PC-9 (cell line): ENCODE data around the gene ATP11A.

Experiments
- EZH2 ChIP-seq: fragments of 200-600 bp; sonication (generic); IDR thresholded peaks from 2 replicates; pipeline ENCODE4 v1.8.0; 2017; ENCODE audit warnings: antibody characterized with exemption, low read depth
- TF ChIP-seq, protein P1 (sequence below): fragments of 200-600 bp; sonication (generic); conservative IDR thresholded peaks from 2 replicates; pipeline ENCODE4 v1.6.1; 2017; ENCODE audit warnings: mixed run types, antibody characterized with exemption, mild to moderate bottlenecking, moderate library complexity

DNA sequence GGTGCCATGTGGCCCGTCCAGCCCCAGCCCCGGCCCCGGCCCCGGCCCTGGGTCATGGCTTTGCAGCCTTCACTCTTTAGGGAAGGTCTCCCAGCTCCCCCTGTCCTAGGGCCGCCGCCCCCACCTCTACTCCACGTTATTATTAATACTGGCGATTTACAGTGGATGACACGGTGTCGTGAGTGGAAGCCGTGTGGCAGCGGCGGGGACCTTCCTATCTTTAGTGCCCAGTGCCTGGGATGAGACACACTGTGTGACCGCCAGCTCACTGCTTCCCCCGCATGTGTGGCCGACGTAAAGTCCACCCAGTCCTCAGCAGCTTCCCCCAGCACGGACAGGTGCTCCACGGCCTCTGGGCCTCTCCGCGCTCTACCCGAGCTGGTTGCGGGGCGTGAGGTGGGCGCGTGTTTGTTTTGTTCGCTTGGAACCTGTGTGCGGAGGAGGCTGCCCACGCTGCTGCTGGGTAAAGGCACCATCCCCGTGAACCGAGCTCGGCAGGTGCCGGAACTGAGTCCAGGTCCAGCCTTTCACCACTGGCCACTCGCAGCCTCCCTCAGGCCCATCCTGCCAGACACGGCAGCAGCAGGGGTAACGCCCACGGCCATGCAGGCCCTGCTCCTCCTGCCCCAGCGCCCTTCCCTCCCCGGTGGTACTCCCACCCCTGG, 208.2 kb downstream of the ATP11A start:
- no peak for TF ChIP-seq EZH2
- TF ChIP-seq, protein P1, sequence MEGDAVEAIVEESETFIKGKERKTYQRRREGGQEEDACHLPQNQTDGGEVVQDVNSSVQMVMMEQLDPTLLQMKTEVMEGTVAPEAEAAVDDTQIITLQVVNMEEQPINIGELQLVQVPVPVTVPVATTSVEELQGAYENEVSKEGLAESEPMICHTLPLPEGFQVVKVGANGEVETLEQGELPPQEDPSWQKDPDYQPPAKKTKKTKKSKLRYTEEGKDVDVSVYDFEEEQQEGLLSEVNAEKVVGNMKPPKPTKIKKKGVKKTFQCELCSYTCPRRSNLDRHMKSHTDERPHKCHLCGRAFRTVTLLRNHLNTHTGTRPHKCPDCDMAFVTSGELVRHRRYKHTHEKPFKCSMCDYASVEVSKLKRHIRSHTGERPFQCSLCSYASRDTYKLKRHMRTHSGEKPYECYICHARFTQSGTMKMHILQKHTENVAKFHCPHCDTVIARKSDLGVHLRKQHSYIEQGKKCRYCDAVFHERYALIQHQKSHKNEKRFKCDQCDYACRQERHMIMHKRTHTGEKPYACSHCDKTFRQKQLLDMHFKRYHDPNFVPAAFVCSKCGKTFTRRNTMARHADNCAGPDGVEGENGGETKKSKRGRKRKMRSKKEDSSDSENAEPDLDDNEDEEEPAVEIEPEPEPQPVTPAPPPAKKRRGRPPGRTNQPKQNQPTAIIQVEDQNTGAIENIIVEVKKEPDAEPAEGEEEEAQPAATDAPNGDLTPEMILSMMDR: no peak
